RWPE1 (cell line): ENCODE measurements around the gene CNR1.

ENCODE experiments used
- CTCF ChIA-PET: fragments of 350-600 bp; sonication (Branson Sonifier 250); formaldehyde crosslinking; extraction: SDS; loops from one replicate; lab custom pipeline; 2021; lab: Yijun Ruan, JAX
- POLR2A ChIA-PET: fragments of 400-600 bp; formaldehyde crosslinking; extraction: SDS; loops from one replicate; lab custom pipeline; 2020; ENCODE audit warnings: antibody characterized with exemption; ENCODE audit not compliant: low non-redundant PET; lab: Yijun Ruan, JAX
- DNase-seq: peaks from one replicate; pipeline ENCODE4 v3.0.0; 2012; ENCODE audit warnings: low spot score
- H3K27ac ChIP-seq: fragments of 450-650 bp; 2 replicates; pipeline ENCODE4 v1.5.1; 2017
- TF ChIP-seq, protein P1 (sequence below): fragments of 450-650 bp; conservative IDR thresholded peaks from 2 replicates; pipeline ENCODE4 v1.5.1; 2017; ENCODE audit warnings: low read depth, mild to moderate bottlenecking

CNR1 gene

GRCh38 chr6:88157106-88157505 is 9.0 kb downstream of the CNR1 start:
- no peak for DNase-seq
- ChIA-PET POLR2A (no interaction called here), CTCF (no interaction called here)
- H3K27ac ChIP-seq, result no peak overlapping the region
- TF ChIP-seq, protein P1, sequence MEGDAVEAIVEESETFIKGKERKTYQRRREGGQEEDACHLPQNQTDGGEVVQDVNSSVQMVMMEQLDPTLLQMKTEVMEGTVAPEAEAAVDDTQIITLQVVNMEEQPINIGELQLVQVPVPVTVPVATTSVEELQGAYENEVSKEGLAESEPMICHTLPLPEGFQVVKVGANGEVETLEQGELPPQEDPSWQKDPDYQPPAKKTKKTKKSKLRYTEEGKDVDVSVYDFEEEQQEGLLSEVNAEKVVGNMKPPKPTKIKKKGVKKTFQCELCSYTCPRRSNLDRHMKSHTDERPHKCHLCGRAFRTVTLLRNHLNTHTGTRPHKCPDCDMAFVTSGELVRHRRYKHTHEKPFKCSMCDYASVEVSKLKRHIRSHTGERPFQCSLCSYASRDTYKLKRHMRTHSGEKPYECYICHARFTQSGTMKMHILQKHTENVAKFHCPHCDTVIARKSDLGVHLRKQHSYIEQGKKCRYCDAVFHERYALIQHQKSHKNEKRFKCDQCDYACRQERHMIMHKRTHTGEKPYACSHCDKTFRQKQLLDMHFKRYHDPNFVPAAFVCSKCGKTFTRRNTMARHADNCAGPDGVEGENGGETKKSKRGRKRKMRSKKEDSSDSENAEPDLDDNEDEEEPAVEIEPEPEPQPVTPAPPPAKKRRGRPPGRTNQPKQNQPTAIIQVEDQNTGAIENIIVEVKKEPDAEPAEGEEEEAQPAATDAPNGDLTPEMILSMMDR, result no peak

- no peak for DNase-seq
- POLR2A ChIA-PET, result no interaction called here
- TF ChIP-seq, protein P1, result no peak
- H3K27ac ChIP-seq, result no peak overlapping the region
- CTCF ChIA-PET, result no interaction called here
These were observed 20.7 kb downstream of the CNR1 start for GRCh38 chr6:88145298-88145963.

DNA sequence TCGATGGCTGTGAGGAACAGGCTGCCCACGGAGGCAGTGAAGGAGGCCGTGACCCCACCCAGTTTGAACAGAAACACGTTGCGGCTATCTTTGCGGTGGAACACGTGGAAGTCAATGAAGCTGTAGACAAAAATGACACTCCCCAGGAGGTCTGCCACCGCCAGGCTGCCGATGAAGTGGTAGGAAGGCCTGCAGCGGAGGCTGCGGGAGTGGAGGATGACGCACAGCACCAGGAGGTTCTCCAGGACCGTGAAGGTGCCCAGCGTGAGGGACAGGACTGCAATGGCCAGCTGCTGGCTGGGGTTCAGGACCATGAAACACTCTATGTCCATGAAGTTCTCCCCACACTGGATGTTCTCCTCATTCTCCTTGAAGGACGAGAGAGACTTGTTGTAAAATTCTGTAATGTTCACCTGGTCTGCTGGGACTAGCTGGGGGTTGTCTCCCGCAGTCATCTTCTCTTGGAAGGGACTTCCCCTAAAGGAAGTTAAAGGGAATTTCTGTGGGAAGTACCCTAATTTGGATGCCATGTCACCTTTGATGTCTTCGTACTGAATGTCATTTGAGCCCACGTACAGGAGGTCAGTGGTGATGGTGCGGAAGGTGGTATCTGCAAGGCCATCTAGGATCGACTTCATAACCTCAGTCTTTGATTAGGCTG is 21.4 kb downstream of the CNR1 start:
- ChIA-PET CTCF (no interaction called here), POLR2A (no interaction called here)
- no peak for DNase-seq
- no peak overlapping the region for H3K27ac ChIP-seq
- TF ChIP-seq, protein P1, result no peak

GRCh38 chr6:88143421-88144157 is 22.6 kb downstream of the CNR1 start:
- DNase-seq, result no peak
- H3K27ac ChIP-seq, result no peak overlapping the region
- TF ChIP-seq, protein P1, result no peak
- CTCF ChIA-PET, result no interaction called here
- POLR2A ChIA-PET, result no interaction called here

DNA sequence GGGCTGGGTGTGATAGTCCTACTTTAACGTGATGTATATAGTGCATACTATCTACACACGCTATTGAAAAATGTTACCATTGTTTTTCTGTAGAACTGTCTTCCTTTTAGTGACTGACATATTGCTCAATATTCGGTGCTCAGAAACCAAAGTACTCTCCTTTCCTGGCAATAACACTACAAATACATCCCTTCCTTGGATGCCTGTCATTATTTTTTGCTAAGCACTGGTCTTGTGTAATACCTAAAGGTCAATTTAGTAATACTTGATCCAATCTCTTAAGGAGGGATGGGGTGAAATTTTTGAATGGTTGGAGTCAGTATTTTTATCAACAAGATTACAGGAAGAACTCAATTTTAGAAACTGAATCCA is 23.9 kb downstream of the CNR1 start:
- no peak for DNase-seq
- ChIA-PET POLR2A (no interaction called here), CTCF (no interaction called here)
- H3K27ac ChIP-seq, result no peak overlapping the region
- TF ChIP-seq, protein P1, result no peak

GRCh38 chr6:88141561-88142296 is 24.4 kb downstream of the CNR1 start:
- ChIA-PET POLR2A (no interaction called here), CTCF (no interaction called here)
- DNase-seq, result no peak
- TF ChIP-seq, protein P1, result no peak
- no peak overlapping the region for H3K27ac ChIP-seq
